Daoy (cell line): ENCODE data around the gene BCAP31. TPM values are rescaled to one million over a fixed set of nuclear protein-coding genes. Genes with fewer than 3 reads are reported as not detected.

ENCODE experiments used
- DNase-seq: peaks from one replicate; pipeline ENCODE4 v3.0.0-alpha.2; 2015; ENCODE audit warnings: low read depth
- total RNA-seq: library from RNA; depleted of rRNA; stranded (reverse); fragments of >200 nt; shearing (Covaris generic); gene quantifications from 2 replicates; pipeline ENCODE4 v1.2.3, GENCODE V29; 2014

BCAP31 gene
- total RNA-seq, 1 experiment from 2014 or later = 146 TPM

- DNase-seq = no peak
Observed at GRCh38 chrX:153674219-153674851, 49.9 kb downstream of the BCAP31 start.

- DNase-seq = no peak
Observed at GRCh38 chrX:153673428-153674218, 50.6 kb downstream of the BCAP31 start, which contains the start of gene PNCK. TSS of gene PNCK (minus strand) at chrX:153673813. CDS start at chrX:153673076, 737 bp downstream.

- DNase-seq = no peak
Observed at GRCh38 chrX:153672531-153673427, 51.4 kb downstream of the BCAP31 start.

- no peak for DNase-seq
Observed at GRCh38 chrX:153671589-153672530, 52.3 kb downstream of the BCAP31 start.

- no peak for DNase-seq
Observed at GRCh38 chrX:153670748-153671588, 53.2 kb downstream of the BCAP31 start.

GRCh38 chrX:153669901-153670731 lies 54.1 kb downstream of the BCAP31 start:
- DNase-seq = no peak

- peak; percentile 27 for DNase-seq
Observed at GRCh38 chrX:153669174-153669890, 54.9 kb downstream of the BCAP31 start.

- DNase-seq = no peak
Observed at GRCh38 chrX:153668423-153669173, 55.6 kb downstream of the BCAP31 start.

- DNase-seq = peak; percentile 76
Observed at GRCh38 chrX:153667956-153668396, 56.2 kb downstream of the BCAP31 start.

- DNase-seq = no peak
Observed at GRCh38 chrX:153667281-153667955, 56.8 kb downstream of the BCAP31 start.

GRCh38 chrX:153665726-153666306 lies 58.4 kb downstream of the BCAP31 start:
- DNase-seq = no peak

- no peak for DNase-seq
Observed at GRCh38 chrX:153662266-153662665, 61.9 kb downstream of the BCAP31 start.

- DNase-seq = no peak
Observed at GRCh38 chrX:153659268-153659667, 64.9 kb downstream of the BCAP31 start.

- DNase-seq = no peak
Observed at GRCh38 chrX:153657161-153657560, 67.0 kb downstream of the BCAP31 start.

GRCh38 chrX:153653556-153653955 lies 70.6 kb downstream of the BCAP31 start:
- DNase-seq = no peak

- DNase-seq = no peak
Observed at GRCh38 chrX:153651540-153652079, 72.6 kb downstream of the BCAP31 start.
